Endothelial cell of umbilical vein (primary cell): Measurements from ENCODE around the gene LPCAT3. TPM values are rescaled to one million over a fixed set of nuclear protein-coding genes. Genes with fewer than 3 reads are reported as not detected.

Experiments used
- BruUV-seq: library from RNA; stranded (reverse); fragments of 400-500 nt; replicated peaks from 2 replicates; lab custom pipeline; 2021; lab: Mats Ljungman, UMichigan
- CTCF ChIA-PET: fragments of 300-600, 350-600 bp; sonication (Branson Sonifier 250); formaldehyde crosslinking; loops from one replicate; lab custom pipeline; 2021; ENCODE audit warnings: antibody characterized with exemption, inconsistent platforms; lab: Charles Lee
- POLR2A ChIA-PET: fragments of 300-600, 350-600 bp; sonication (Branson Sonifier 250); formaldehyde crosslinking; loops from one replicate; lab custom pipeline; 2021; ENCODE audit warnings: antibody characterized with exemption, inconsistent platforms; lab: Charles Lee
- DNase-seq: peaks from one replicate; pipeline ENCODE4 v3.0.0-alpha.2; 2011; ENCODE audit warnings: low read depth, low spot score
- FAIRE-seq: peaks from 2 replicates; lab custom pipeline; 2011; peaks lifted over from hg19 to GRCh38; lab: Jason Lieb, UNC
- H2AFZ ChIP-seq: 2 replicates; pipeline ENCODE4 v1.6.0; 2012; ENCODE audit warnings: low read depth, low read length, control low read depth, inconsistent platforms
- H3K27ac ChIP-seq: 2 replicates; pipeline ENCODE4 v1.5.1; 2011; ENCODE audit warnings: low read depth, mild to moderate bottlenecking, control low read depth, low read length, moderate library complexity; ENCODE audit not compliant: insufficient read depth
- H3K27me3 ChIP-seq, 2 experiments: 2 replicates each; pipeline versions ENCODE4 v1.6.0 to v1.6.1; 2011; ENCODE audit warnings: low read length in 2 of 2, mixed read lengths in 1 of 2; ENCODE audit not compliant: control insufficient read depth in 2 of 2, insufficient read depth in 2 of 2
- H3K36me3 ChIP-seq, 2 experiments: 2 replicates in 1 of 2; 3 replicates in 1 of 2; pipeline ENCODE4 v1.5.1; 2011; ENCODE audit warnings: low read length in 2 of 2, mild to moderate bottlenecking in 1 of 2, moderate library complexity in 1 of 2; ENCODE audit not compliant: control insufficient read depth in 2 of 2, insufficient read depth in 2 of 2; ENCODE audit errors: extremely low read depth in 1 of 2
- H3K4me1 ChIP-seq: 3 replicates; pipeline ENCODE4 v1.5.1; 2011; ENCODE audit warnings: mild to moderate bottlenecking, low read length; ENCODE audit not compliant: control insufficient read depth, insufficient read depth; ENCODE audit errors: extremely low read depth
- H3K4me2 ChIP-seq: 2 replicates; pipeline ENCODE4 v1.6.1; 2011; ENCODE audit warnings: low read length, control low read depth, mixed read lengths; ENCODE audit not compliant: insufficient read depth
- H3K4me3 ChIP-seq, 3 experiments: fragments of 200-600 bp in 1 of 3; sonication (generic), shearing (Covaris generic) in 1 of 3; replicated peaks in 1 of 3; 2 replicates each; pipeline ENCODE4 v1.5.1; 2011 to 2016; ENCODE audit warnings: control low read depth in 3 of 3, low read length in 3 of 3, mild to moderate bottlenecking in 2 of 3, inconsistent platforms in 1 of 3, low read depth in 1 of 3, moderate library complexity in 1 of 3; ENCODE audit not compliant: insufficient read depth in 1 of 3
- H3K79me2 ChIP-seq: 2 replicates; pipeline ENCODE4 v1.6.0; 2012; ENCODE audit warnings: low read length, inconsistent platforms; ENCODE audit not compliant: control insufficient read depth, insufficient read depth
- H3K9ac ChIP-seq: replicated peaks from 2 replicates; pipeline ENCODE3; 2011; ENCODE audit warnings: low read length, control low read depth; ENCODE audit not compliant: insufficient read depth; ENCODE audit errors: extremely low read depth
- H3K9me1 ChIP-seq: replicated peaks from 3 replicates; pipeline ENCODE4 v1.6.0; 2011; ENCODE audit warnings: mild to moderate bottlenecking, low read length; ENCODE audit not compliant: control insufficient read depth, insufficient read depth; ENCODE audit errors: extremely low read depth
- H3K9me3 ChIP-seq: replicated peaks from 2 replicates; pipeline ENCODE4 v1.5.1; 2012; ENCODE audit warnings: low read length, inconsistent platforms; ENCODE audit not compliant: control insufficient read depth, insufficient read depth
- H4K20me1 ChIP-seq: replicated peaks from 2 replicates; pipeline ENCODE3; 2011; ENCODE audit warnings: mild to moderate bottlenecking, low read length; ENCODE audit not compliant: control insufficient read depth, insufficient read depth; ENCODE audit errors: extremely low read depth
- CTCF ChIP-seq, 2 donors: IDR thresholded peaks; 1 replicate in 1 of 2; 2 replicates in 1 of 2; pipeline ENCODE4 v1.5.1; 2011; ENCODE audit warnings: low read length in 2 of 2, mild to moderate bottlenecking in 2 of 2, moderate library complexity in 2 of 2, control low read depth in 1 of 2, inconsistent platforms in 1 of 2, low read depth in 1 of 2; ENCODE audit not compliant: insufficient read depth in 1 of 2; ENCODE audit errors: extremely low read depth in 1 of 2
- EZH2 ChIP-seq: IDR thresholded peaks from 2 replicates; pipeline ENCODE4 v1.6.1; 2012; ENCODE audit warnings: borderline replicate concordance, low read depth, mild to moderate bottlenecking, moderate library complexity, low read length, inconsistent platforms; ENCODE audit not compliant: severe bottlenecking
- FOS ChIP-seq: IDR thresholded peaks from 2 replicates; pipeline ENCODE4 v1.6.1; 2011; ENCODE audit warnings: mild to moderate bottlenecking, low read length, moderate library complexity, borderline replicate concordance; ENCODE audit not compliant: insufficient read depth
- GATA2 ChIP-seq: IDR thresholded peaks from 2 replicates; pipeline ENCODE4 v1.7.0; 2011; ENCODE audit warnings: low read depth, mild to moderate bottlenecking, moderate library complexity, mixed read lengths, low read length; ENCODE audit not compliant: insufficient read length, insufficient read depth
- JUN ChIP-seq: IDR thresholded peaks from 2 replicates; pipeline ENCODE4 v1.6.1; 2011; ENCODE audit warnings: borderline replicate concordance, low read depth; ENCODE audit not compliant: insufficient read length, insufficient read depth
- MYC ChIP-seq: IDR thresholded peaks from one replicate; pipeline ENCODE4 v1.6.1; 2011; ENCODE audit warnings: mild to moderate bottlenecking, low read depth, low read length
- POLR2A ChIP-seq: IDR thresholded peaks from 2 replicates; pipeline ENCODE4 v1.6.1; 2012; ENCODE audit warnings: low read depth, mild to moderate bottlenecking, control low read depth, low read length
- POLR2AphosphoS5 ChIP-seq: IDR thresholded peaks from 2 replicates; pipeline ENCODE4 v1.6.1; 2012; ENCODE audit warnings: low read depth, mild to moderate bottlenecking, control low read depth, low read length, moderate library complexity; ENCODE audit not compliant: insufficient read depth
- dilution Hi-C: fragments of 300-500 bp; cut with MboI; formaldehyde crosslinking; loops from one replicate; pipeline ENCODE4 v1.15.0; 2019; ENCODE audit warnings: low sequenced_read_pairs; ENCODE audit not compliant: extremely low pct_ligation_motif_present
- intact Hi-C: fragments of 100-400 bp; cut with micrococcal nuclease; formaldehyde crosslinking; loops from one replicate; pipeline ENCODE4 v1.10.0; 2022
- polyA plus RNA-seq, 4 experiments: library from polyadenylated mRNA; depleted of rRNA in 3 of 4; stranded (reverse) in 3 of 4; unstranded in 1 of 4; fragments of >200 nt; gene quantifications; 2 replicates each; pipeline versions ENCODE4 v1.2.1 to v1.2.3, GENCODE V29; 2011 to 2012; ENCODE audit warnings: missing spikeins in 1 of 4
- total RNA-seq: library from RNA; stranded (reverse); gene quantifications from 2 replicates; pipeline ENCODE4 v1.2.3, GENCODE V29; 2021
- TF ChIP-seq, protein P1 (sequence below): IDR thresholded peaks from 2 replicates; pipeline ENCODE4 v1.6.1; 2011; ENCODE audit not compliant: insufficient read depth, insufficient read length

Gene LPCAT3
- total and polyA plus RNA-seq, 2 donors (not counting 3 experiments of a cell fraction or from before 2014, with no cell fraction given) = 29.5 to 36.0 TPM

DNA sequence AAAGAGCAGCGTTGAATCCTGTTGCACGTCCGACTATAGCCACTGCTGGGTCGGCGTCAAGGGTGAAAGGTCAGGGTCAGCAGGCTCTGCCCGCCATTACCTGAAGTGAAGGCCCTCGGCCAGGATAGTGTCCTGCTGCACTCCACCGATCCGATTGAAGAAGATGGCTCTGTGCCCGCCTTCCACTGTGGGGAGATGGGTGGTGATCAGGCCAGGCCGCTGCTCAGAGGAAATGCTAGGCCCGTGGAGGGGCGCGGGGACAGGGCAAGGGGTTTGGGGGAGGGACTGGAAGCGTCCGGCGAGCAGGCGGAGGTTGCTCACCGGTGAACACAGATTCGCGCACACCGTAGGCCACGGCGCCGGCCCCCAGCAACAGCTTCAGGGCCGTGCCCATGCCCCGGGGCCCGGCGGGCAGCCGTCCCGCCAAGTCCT, 48.2 kb downstream of the LPCAT3 start:
- H3K36me3 ChIP-seq = peaks cover 20 to 35% of the 10 kb centered on the region in 2 experiments

More for the DNA sequence above, 48.2 kb downstream of the LPCAT3 start:
- no peak for DNase-seq
- no peak for FAIRE-seq
- TF ChIP-seq JUN (no peak), GATA2 (no peak), EZH2 (no peak), POLR2AphosphoS5 (no peak), CTCF (IDR thresholded peaks at IDR 0.05; ENCODE audit: extremely low read depth in 1 of 2, insufficient read depth in 1 of 2, low read depth in 1 of 2, low read length in 2 of 2) (no peak), FOS (no peak), POLR2A (no peak), MYC (no peak)
- TF ChIP-seq, protein P1, sequence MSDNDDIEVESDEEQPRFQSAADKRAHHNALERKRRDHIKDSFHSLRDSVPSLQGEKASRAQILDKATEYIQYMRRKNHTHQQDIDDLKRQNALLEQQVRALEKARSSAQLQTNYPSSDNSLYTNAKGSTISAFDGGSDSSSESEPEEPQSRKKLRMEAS = no peak
- Histone ChIP-seq H4K20me1 (no peaks in the 10 kb centered on the region), H2AFZ (peak overlapping the region; percentile 33), H3K27me3 (no peaks in the 10 kb centered on the region), H3K4me1 (peaks cover 16% of the 10 kb centered on the region), H3K9ac (peak overlapping the region; percentile 99), H3K4me3 (peak overlapping the region; percentile 90 to 98 (median 97)), H3K9me1 (no peaks in the 10 kb centered on the region), H3K79me2 (peaks cover 54% of the 10 kb centered on the region), H3K9me3 (no peaks in the 10 kb centered on the region), H3K4me2 (peak overlapping the region; percentile 87), H3K27ac (peak overlapping the region; percentile 64)
- BruUV-seq = TSS peak; percentile 29
- ChIA-PET POLR2A (interaction anchor here (1.6 kb wide), 1 partner anchor 26 kb away, joined by 5 read pairs; the partner anchor contains the start of genes C12orf57 and RNU7-1), CTCF (interaction anchor here (1.0 kb wide), 2 partner anchors 25 to 32 kb away, joined by 3 read pairs; no protein-coding TSS in a partner anchor)
- intact Hi-C loops = loop anchor here (1.0 to 5.0 kb wide), 6 partner anchors 26 to 218 kb away; partner anchors contain the start of genes C12orf57, C1R, C1RL and LPCAT3
- dilution Hi-C loops = no loop called here
